Chondrocyte (in vitro differentiated cells): Measurements from ENCODE around the gene MX1. TPM values are rescaled to one million over a fixed set of nuclear protein-coding genes. Genes with fewer than 3 reads are reported as not detected.

Experiments
- DNase-seq: peaks from one replicate; pipeline ENCODE4 v3.0.0; 2021; ENCODE audit warnings: mixed read lengths, low spot score
- H3K27ac Mint-ChIP-seq: one replicate; pipeline ENCODE4 v1.8.0; 2021; ENCODE audit warnings: mild to moderate bottlenecking, moderate library complexity, mixed read lengths; ENCODE audit not compliant: unreplicated experiment
- H3K27me3 Mint-ChIP-seq: 2 replicates; pipeline ENCODE4 v1.8.0; 2021; ENCODE audit warnings: low read depth, mixed read lengths
- H3K36me3 Mint-ChIP-seq: 2 replicates; pipeline ENCODE4 v1.8.0; 2021; ENCODE audit warnings: low read depth, mixed read lengths
- H3K4me1 Mint-ChIP-seq: 2 replicates; pipeline ENCODE4 v1.8.0; 2021; ENCODE audit warnings: low read depth, mild to moderate bottlenecking, mixed read lengths
- H3K4me3 Mint-ChIP-seq: one replicate; pipeline ENCODE4 v1.8.0; 2021; ENCODE audit warnings: mild to moderate bottlenecking, moderate library complexity, mixed read lengths; ENCODE audit not compliant: unreplicated experiment
- H3K9me3 Mint-ChIP-seq: 2 replicates; pipeline ENCODE4 v1.8.0; 2021; ENCODE audit warnings: low read depth, mixed read lengths
- CTCF ChIP-seq: fragments of 200-600 bp; sonication (generic); IDR thresholded peaks from 2 replicates; pipeline ENCODE4 v1.5.0; 2021; ENCODE audit warnings: antibody characterized with exemption, mild to moderate bottlenecking, moderate library complexity
- total RNA-seq: library from RNA; stranded (reverse); gene quantifications from 3 replicates; pipeline ENCODE4 v1.2.1, GENCODE V29; 2021

MX1 gene
- total RNA-seq, 1 donor from 2014 or later: 1.2 TPM

- Mint-ChIP-seq H3K4me3 (peak overlapping the region; percentile 68), H3K9me3 (no peaks in the 10 kb centered on the region), H3K4me1 (peaks cover 8% of the 10 kb centered on the region), H3K27ac (no peak overlapping the region), H3K27me3 (peaks cover 2% of the 10 kb centered on the region), H3K36me3 (no peaks in the 10 kb centered on the region)
- no peak for DNase-seq
- TF ChIP-seq CTCF: no peak
Measured at GRCh38 chr21:41425588-41425953, 468 bp upstream of the MX1 start.

- Mint-ChIP-seq H3K36me3 (no peaks in the 10 kb centered on the region), H3K27ac (no peak overlapping the region), H3K4me1 (no peaks in the 10 kb centered on the region), H3K9me3 (no peaks in the 10 kb centered on the region), H3K27me3 (peaks cover 2% of the 10 kb centered on the region), H3K4me3 (peak overlapping the region; percentile 68)
- no peak for TF ChIP-seq CTCF
- no peak for DNase-seq
Measured at GRCh38 chr21:41426676-41427404, 801 bp downstream of the MX1 start.

GRCh38 chr21:41427556-41427955 is 1.5 kb downstream of the MX1 start:
- Mint-ChIP-seq H3K36me3 (no peaks in the 10 kb centered on the region), H3K4me1 (no peaks in the 10 kb centered on the region), H3K9me3 (no peaks in the 10 kb centered on the region), H3K27me3 (peaks cover 2% of the 10 kb centered on the region), H3K27ac (no peak overlapping the region), H3K4me3 (no peak overlapping the region)
- TF ChIP-seq CTCF: no peak
- DNase-seq: no peak

- no peaks in the 10 kb centered on the region for H3K36me3 Mint-ChIP-seq
- H3K27me3 Mint-ChIP-seq: peaks cover 2% of the 10 kb centered on the region
- H3K9me3 Mint-ChIP-seq: no peaks in the 10 kb centered on the region
- DNase-seq: no peak
- H3K4me3 Mint-ChIP-seq: no peak overlapping the region
- no peaks in the 10 kb centered on the region for H3K4me1 Mint-ChIP-seq
- no peak for TF ChIP-seq CTCF
- no peak overlapping the region for H3K27ac Mint-ChIP-seq
Measured at GRCh38 chr21:41428311-41428710, 2.3 kb downstream of the MX1 start.

- DNase-seq: no peak
Measured at GRCh38 chr21:41428847-41429246, 2.8 kb downstream of the MX1 start.

More at GRCh38 chr21:41428847-41429246, 2.8 kb downstream of the MX1 start:
- H3K36me3 Mint-ChIP-seq: no peaks in the 10 kb centered on the region
- TF ChIP-seq CTCF: no peak
- no peak overlapping the region for H3K4me3 Mint-ChIP-seq
- H3K27me3 Mint-ChIP-seq: peaks cover 2% of the 10 kb centered on the region
- H3K9me3 Mint-ChIP-seq: no peaks in the 10 kb centered on the region
- no peaks in the 10 kb centered on the region for H3K4me1 Mint-ChIP-seq
- no peak overlapping the region for H3K27ac Mint-ChIP-seq
